Measurements from ENCODE around the gene SLCO4A1.

The SLCO4A1 gene

DNA sequence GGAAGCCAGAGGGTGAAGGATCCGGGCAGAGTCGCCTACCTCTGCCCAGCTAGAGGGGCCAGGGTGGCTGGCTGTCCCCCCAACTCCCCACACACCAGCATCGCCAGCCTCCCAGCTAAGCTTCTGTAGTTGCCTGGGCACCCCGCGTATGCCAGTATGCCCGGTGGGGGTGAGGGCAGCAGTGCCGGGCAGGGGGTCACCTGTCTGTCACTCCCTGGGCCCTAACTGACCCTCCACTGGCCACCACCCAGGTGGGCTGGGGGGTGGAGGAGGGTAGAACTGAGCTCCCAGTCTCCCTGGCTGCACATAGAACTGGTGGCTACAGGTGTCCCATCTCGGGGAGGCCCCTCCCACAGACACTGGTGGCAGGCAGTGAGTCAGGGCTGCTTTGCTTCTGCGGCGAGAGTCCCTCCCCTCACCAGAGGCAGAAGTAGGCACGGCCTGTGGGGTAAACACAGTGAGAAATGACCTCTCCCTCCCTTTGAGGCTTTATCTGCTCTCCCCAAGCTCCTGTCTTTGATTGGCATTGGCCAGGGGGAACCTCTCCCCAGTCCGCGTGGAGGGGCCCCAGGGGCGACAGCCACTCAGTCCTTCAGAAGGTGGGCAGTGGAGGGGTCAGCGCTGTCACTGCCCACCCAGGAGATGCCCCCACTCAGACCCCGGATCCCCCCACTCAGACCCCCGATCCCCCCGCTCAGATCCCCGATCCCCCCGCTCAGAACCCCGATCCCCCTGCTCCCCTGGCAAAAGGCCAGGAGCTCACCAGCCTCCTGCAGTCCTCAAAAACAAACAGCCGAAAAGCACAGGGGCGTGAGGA lies 68.8 kb downstream of the SLCO4A1 start:
- no peak overlapping the region for H3K4me3 ChIP-seq (ENCODE audit: low read depth, low read length)

DNA sequence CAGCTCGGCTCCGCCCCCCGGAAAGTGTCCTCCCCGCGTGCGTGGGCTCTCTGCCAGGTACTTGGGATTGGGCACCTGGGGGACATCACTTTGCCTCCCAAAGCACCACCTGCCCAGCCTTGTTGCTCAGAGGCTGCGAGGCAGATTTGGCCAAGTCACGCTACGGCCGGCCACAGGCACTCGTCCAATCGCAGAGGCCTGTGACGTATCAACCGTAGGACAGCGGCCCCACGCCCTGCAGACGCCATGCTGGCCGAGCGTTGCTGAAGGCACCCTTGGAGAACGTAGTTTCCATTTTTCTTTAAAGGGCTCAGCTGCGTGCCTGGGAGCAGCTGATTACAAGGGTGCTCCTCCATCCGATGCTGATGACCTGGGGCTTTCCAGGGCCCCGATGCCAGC lies 69.4 kb downstream of the SLCO4A1 start:
- H3K4me3 ChIP-seq (ENCODE audit: low read depth, low read length), result no peak overlapping the region

DNA sequence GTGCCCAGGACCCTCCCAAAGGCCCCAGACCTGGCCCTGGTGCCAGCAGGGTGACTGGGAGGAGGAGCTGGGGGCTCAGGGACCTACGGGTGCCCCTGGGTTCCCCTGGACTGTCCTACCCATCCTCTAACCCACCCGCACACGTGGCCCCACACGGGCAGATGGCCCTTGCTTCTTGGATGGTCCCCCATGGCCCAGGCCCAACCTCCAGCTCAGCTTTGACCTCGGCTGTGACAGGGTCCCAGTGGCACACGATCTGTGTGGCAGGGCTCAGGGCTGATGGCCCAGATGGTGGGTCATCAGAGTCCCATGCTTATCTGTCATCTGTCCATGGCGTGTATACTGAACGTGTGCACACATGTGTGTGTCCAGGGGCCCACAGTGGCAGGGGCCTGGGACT lies 70.3 kb downstream of the SLCO4A1 start:
- no peak overlapping the region for H3K4me3 ChIP-seq (ENCODE audit: low read depth, low read length)

DNA sequence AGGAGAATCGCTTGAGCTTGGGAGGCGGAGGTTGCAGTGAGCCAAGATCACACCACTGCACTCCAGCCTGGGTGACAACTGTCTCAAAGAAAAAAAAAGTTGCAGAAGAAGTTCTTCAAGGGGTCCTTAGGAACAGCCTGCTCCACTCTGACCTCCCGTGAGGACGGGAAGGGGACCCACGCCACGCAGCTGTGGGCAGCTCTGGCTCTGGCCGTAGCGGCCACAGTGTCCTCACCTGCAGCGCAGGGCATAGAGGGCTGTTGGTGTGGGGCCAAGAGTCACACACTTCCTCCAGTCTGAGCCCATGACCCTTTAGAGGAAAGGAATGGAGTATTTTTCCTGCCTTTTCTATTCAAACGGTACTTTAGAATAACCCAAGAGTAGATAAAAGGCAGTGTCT lies 71.7 kb downstream of the SLCO4A1 start:
- H3K4me3 ChIP-seq (ENCODE audit: low read depth, low read length), result no peak overlapping the region

DNA sequence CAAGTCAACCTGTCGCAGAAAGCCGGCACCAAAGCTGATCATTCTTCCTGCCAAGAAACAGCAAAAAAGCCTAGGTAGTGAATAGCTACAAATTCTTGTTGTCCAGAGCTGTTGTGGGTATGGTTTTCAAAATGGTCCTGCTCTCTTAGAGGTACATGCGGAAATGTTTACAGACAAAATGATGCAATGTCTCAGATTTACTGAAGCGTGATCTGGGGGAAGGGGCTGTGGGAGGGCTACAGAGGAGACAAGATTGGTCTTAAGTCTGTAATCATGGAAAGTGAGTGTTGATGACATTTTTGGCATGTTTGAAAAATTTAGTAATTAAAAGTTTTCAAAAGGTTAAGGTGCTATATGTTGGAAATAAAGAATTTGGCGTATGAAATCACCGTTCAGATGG lies 72.5 kb downstream of the SLCO4A1 start:
- H3K4me3 ChIP-seq (ENCODE audit: low read depth, low read length), result no peak overlapping the region

DNA sequence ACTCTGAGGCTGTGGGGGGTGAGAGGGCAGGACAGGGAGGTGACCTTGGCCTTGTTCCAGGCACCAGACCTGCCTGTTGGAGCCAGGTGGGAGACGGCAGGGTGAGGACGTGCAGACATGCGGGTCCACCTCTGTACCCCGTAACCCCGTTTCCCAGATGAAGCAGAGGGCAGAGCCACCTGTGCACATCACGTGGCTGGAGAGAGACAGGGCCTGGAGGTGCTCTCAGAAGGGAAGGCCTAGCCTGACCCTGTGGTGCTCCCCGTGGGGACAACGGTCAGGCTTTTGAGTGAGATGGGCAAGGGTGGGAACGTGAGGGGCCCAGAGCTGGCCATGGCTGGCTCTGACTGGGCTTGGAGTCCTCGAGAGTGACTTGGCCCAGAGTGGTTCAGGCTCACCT lies 72.9 kb downstream of the SLCO4A1 start:
- no peak overlapping the region for H3K4me3 ChIP-seq (ENCODE audit: low read depth, low read length)

DNA sequence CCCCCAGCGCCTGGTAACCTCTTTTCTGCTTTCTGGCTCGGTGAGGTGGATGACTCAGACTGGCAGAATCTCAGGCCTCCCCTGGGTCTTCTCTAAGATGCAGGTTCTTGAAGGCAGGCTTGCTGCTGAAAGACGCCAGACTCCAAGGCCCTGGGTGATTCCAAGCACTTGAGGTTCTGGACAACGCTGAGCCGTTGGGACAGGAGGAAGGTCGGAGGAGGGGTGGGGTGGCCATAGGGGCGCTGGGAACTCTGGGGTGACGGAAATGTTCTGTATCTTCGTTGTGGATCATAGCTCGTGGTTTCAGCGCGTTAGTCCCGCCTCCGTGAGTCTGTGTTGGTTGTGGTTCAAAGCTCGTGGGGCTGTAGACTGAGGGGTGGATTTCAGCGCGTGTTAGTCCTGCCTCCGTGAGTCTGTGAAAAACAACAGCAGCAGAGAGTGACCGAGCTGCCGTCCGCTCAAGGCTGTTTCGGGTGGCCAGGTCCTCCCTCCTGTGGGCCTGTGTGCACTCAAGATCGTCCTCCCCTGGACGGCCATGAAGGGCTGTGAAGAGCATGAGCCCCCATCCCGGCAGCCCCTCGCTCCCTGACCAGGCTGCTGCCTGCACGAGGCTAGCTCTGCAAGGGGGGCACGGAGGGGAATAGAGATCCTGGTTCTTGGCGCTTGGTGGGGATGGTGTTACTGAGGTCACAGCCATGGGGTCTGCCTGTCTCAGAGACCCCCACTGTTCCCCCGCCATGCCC lies 74.1 kb downstream of the SLCO4A1 start:
- H3K4me3 ChIP-seq (ENCODE audit: low read depth, low read length), result no peak overlapping the region

DNA sequence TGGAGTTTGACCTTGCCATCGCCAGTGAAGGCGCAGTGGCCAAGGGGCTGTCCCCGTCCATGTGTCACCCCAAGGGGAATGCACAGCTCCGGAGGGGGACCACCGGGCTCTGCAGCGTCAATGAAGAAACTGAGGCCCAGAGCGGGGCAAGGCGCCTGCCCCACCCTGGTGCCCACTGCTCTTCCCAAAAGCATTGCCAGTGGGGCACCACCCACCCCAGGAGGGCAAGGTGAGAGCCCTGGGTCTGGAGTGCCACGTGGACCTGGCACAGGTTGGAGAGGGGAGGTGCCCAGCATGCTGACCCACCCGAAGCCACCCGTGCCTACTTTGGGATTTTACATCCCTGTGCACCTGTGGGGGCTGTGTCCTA lies 74.6 kb downstream of the SLCO4A1 start:
- no peak overlapping the region for H3K4me3 ChIP-seq (ENCODE audit: low read depth, low read length)

DNA sequence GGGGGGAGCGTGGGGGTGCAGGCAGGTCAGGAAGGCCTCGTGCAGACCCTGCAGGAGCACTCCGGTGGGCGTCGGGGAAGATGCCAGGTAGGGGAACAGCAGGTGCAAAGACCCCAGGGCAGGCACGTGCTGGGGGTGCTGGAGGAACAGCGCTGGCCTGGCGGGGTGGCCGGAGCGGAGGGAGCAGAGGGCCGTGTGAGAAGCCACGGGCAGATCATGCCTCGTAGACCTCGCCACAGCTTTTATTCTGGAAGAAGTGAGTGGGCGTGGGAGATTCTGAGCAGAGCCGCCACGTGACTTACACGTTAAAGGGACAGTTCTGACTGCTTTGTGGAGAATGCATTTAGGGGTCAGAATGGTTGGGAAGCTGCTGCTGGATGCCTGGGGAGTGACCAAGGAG lies 75.6 kb downstream of the SLCO4A1 start:
- H3K4me3 ChIP-seq (ENCODE audit: low read depth, low read length), result no peak overlapping the region

DNA sequence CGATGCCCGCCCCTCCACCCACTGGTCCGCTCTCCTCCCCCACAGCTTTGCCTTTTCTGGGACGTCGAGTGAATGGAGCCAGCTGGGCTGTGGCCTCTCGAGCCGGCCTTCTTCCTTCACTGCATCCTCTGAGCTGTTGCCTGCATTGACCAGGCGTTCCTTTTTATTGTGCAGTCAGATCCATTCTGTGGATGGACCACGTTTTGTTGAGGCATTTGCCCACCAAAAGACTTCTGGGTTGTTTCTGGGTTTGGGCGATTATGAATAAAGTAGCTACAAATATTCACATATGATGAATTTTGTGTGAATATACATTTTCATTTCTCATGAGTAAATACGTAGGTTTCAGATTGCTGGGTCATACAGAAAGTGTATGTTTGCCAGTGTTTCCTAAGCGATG lies 76.2 kb downstream of the SLCO4A1 start:
- no peak overlapping the region for H3K4me3 ChIP-seq (ENCODE audit: low read depth, low read length)

DNA sequence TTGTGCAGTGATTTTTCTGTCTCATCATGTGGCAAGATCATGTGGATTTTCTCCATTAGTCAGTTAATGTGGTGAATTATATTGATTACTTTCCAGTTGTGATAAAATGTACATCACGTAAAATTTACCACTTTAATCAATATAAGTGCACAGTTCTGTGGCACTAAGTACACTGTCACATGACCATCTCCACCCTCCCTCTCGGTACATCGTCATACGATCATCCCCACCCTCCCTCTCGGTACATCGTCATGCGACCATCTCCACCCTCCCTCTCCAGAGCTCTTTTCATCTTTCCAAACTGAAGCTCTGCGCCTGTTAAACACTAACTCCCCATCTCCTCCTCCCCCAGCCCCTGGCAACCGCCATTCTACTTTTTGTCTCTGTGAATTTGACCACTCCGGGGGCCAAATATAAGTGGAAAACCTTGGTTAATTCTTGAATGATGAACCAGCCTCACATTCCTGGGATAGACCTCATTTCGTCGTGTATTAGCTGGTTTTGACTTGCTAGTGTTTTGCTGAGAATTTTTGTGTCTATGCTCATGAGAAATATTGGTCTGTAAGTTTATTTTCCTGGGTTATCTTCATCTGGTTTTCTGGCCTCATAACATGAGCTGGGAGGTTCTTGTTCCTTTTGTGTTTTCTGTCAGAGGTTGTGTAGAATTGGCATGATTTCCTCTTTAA lies 77.1 kb downstream of the SLCO4A1 start:
- no peak overlapping the region for H3K4me3 ChIP-seq (ENCODE audit: low read depth, low read length)

Measured in iPS-11a (cell line).